NOMO-1 (cell line): ENCODE measurements around the gene EFCC1.
"Not testable (repeated sequence)": the region's sequence is repeated elsewhere in the genome, so short reads cannot be mapped to it uniquely, and the experiment has no call there.

Source experiments
- DNase-seq, 2 experiments: peaks; one replicate each; lab custom pipeline; 2025; ENCODE audit not compliant: unreplicated experiment in 2 of 2; lab: John Stamatoyannopoulos, UW

The EFCC1 gene

GRCh38 chr3:129069313-129070085 is 68.4 kb downstream of the EFCC1 start:
- not testable (repeated sequence) for DNase-seq

- DNase-seq: no peak
These were observed 69.2 kb downstream of the EFCC1 start for GRCh38 chr3:129070086-129070885.

- DNase-seq: no peak
These were observed 76.1 kb downstream of the EFCC1 start for GRCh38 chr3:129077222-129077621.

- DNase-seq: no peak
These were observed 77.4 kb downstream of the EFCC1 start for GRCh38 chr3:129078510-129078909.

- no peak for DNase-seq
These were observed 80.4 kb downstream of the EFCC1 start for GRCh38 chr3:129081503-129081902.

GRCh38 chr3:129082026-129082425 is 80.9 kb downstream of the EFCC1 start:
- DNase-seq: no peak

GRCh38 chr3:129084501-129084900 is 83.4 kb downstream of the EFCC1 start:
- no peak for DNase-seq

- DNase-seq: no peak
These were observed 84.1 kb downstream of the EFCC1 start for GRCh38 chr3:129085165-129085715.

GRCh38 chr3:129085818-129086217 is 84.7 kb downstream of the EFCC1 start:
- DNase-seq: no peak

GRCh38 chr3:129087138-129087702 is 86.1 kb downstream of the EFCC1 start:
- no peak for DNase-seq

- peak; percentile 26 to 35 for DNase-seq
These were observed 86.8 kb downstream of the EFCC1 start for GRCh38 chr3:129087904-129088303.

GRCh38 chr3:129088312-129088711 is 87.2 kb downstream of the EFCC1 start:
- DNase-seq: not testable (repeated sequence)
